Stimulated activated CD4-positive, alpha-beta T cell treated with anti-CD3 and anti-CD28 coated beads, Interleukin-12 subunit alpha, Interleukin-12 subunit beta, amount 100 ng/mL, for 48 hours (primary cell): ENCODE results near the gene KRTAP27-1.

ENCODE experiments used
- DNase-seq, 3 donors: peaks; one replicate each; pipeline ENCODE4 v3.0.0-alpha.2; 2020; ENCODE audit warnings: low read depth in 2 of 3, low spot score in 1 of 3

KRTAP27-1 gene

DNA sequence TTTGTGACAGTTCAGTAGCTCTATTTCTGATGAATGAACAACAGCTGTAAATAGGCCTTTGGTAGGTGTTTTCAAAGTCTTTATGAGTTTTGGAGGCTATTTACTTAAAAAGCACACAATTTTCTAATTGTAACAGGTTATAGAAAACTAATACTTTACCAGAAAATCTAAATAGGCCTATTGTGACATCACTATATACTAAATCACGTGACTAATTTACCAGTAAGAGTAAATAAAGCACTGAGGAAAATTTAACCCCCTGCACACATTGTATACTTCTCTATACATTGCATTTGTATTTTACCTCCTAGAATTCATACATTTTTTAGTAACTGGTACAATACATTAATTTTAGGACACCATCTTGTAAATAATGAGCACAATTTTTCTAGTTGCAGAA lies 32.4 kb downstream of the KRTAP27-1 start:
- no peak for DNase-seq

DNA sequence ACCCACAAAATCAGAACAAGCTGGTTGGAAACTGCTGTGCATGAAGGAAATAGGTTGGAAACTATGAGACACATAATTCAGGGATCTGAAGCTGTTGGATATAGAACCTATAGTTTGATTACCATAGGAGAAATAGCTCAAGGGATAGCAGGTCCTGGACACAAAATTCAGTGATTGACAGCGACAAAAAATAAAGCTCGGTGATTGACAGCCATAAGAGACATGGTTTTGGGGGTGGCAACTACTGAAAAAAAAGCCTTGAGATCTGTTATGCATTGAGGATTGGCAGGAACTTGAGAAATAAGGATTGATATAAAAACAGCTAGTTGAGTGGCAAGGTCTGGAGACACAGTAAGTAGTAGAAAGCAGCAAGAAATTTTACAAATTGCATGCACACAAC lies 48.3 kb downstream of the KRTAP27-1 start, which contains the start of gene KRTAP25-1:
Gene KRTAP25-1, minus strand, starts transcription at position 300 of the 400 bp plus-strand sequence. Its CDS starts 24 bp downstream, at position 276.
- DNase-seq = no peak
